GM12874 (cell line): ENCODE results near the gene SNRNP40.
A peak's percentile ranks its signal among the peaks of the same experiment; 100 is the strongest.

Experiments
- TF ChIP-seq, protein P1 (sequence below): IDR thresholded peaks from 2 replicates; pipeline ENCODE4 v1.5.1; 2011; ENCODE audit warnings: low read depth, mild to moderate bottlenecking, control low read depth, low read length, moderate library complexity; ENCODE audit not compliant: insufficient read depth

SNRNP40 gene

GRCh38 chr1:31296486-31297276 lies at the start of gene SNRNP40, which contains the start of gene ZCCHC17:
Gene SNRNP40, minus strand, starts transcription at chr1:31296788. Its CDS starts 37 bp downstream, at chr1:31296751.
Gene ZCCHC17, plus strand, starts transcription at chr1:31297032. Its CDS starts 13,067 bp downstream, at chr1:31310099.
- TF ChIP-seq, protein P1, sequence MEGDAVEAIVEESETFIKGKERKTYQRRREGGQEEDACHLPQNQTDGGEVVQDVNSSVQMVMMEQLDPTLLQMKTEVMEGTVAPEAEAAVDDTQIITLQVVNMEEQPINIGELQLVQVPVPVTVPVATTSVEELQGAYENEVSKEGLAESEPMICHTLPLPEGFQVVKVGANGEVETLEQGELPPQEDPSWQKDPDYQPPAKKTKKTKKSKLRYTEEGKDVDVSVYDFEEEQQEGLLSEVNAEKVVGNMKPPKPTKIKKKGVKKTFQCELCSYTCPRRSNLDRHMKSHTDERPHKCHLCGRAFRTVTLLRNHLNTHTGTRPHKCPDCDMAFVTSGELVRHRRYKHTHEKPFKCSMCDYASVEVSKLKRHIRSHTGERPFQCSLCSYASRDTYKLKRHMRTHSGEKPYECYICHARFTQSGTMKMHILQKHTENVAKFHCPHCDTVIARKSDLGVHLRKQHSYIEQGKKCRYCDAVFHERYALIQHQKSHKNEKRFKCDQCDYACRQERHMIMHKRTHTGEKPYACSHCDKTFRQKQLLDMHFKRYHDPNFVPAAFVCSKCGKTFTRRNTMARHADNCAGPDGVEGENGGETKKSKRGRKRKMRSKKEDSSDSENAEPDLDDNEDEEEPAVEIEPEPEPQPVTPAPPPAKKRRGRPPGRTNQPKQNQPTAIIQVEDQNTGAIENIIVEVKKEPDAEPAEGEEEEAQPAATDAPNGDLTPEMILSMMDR = no peak

GRCh38 chr1:31345635-31346034 lies 49.0 kb upstream of the SNRNP40 start:
- TF ChIP-seq, protein P1 = no peak

- TF ChIP-seq, protein P1 = no peak
Measured at GRCh38 chr1:31344503-31344902, 47.9 kb upstream of the SNRNP40 start.

DNA sequence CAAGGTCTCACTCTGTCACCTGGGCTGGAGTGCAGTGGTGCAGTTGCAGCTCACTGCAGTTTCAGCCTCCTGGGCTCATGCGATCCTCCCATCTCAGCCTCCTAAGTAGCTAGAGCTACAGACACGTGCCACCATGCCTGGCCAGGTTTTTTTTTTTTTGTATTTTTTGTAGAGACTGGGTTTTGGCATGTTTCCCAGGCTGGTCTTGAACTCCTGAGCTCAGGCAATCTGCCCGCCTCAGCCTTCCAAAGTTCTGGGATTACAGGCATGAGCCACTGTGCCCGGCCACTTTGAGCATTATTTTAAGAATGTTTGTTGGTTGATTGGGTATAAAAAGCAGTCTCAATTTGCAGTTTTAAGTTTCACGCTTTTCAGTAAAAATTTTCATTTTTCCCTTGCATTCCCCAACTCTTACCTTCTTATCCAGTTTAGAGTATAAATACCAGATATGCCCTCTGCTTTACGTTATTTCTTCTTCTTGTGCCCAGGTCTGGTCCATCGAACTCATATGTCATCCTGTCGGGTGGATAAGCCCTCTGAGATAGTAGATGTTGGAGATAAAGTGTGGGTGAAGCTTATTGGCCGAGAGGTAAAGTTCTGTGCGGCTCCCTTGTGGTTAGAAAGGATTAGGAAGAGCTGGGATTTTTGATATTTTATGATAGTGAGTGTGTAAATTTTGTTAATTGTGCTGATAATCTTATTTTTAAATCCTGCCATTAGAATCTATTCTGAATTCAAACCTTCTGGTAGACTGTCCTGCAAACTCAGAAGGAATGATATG lies 40.3 kb upstream of the SNRNP40 start:
- TF ChIP-seq, protein P1 = no peak

DNA sequence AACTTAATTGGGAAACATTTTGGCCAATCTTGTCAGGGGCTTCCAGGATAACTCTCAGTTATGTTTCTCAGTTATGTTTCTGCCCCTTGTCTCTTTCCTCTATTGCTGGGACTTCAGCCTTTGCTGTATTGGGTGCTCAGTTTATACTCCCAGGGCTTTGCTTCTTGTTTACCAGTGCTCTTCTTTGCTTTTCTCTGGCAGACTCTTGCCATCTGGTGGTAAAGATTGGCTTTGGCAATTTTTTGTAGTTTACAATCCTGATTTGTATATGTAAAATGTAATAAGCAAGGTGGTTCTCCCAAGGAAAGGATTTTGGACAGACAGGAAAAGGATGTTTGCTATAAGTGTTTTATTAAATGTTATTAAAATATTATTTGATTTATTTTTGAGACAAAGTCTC lies 38.4 kb upstream of the SNRNP40 start:
- TF ChIP-seq, protein P1 = peak; percentile 37; the same call in 1 of the 2 replicates

DNA sequence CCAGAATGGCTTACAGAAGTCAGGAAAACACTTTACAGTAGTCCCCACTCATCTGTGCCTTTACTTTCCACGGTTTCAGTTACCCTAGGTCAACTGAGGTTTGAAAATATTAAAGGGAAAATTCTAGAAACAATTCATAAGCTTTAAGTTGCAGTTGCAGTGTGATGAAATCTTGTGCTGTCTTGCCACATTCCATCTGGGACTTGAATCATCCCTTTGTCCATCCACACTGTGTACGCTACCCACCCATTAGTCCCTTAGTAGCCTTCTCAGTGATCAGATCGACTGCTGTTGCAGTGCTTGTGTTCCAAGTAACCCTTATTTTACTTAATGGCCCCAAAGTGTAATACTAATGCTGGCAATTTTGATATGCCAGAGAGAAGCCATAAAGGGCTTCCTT lies 30.8 kb upstream of the SNRNP40 start:
- TF ChIP-seq, protein P1 = no peak

DNA sequence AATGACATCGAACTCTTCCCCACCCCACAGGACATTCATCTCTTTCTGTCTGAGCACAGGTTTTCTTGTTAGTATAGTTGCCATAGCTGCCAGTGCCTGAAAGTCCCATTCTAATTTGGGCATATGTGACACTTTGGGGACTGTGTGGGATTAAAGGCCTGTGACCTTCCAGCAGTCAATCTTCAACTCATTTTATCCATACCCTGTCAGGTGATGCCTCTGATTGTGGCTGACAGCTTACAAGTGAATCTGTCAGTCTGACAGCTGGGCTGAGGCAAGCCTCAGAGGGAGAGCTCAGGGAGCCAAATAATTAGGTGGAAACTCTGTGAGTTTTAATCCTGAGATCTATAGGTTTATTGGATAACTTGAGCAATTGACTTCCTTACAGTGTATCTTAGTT lies 29.9 kb upstream of the SNRNP40 start:
- TF ChIP-seq, protein P1 = no peak
